ENCODE measurements around the gene ACOX3.
"Not testable (repeated sequence)": the region's sequence is repeated elsewhere in the genome, so short reads cannot be mapped to it uniquely, and the experiment has no call there.

The ACOX3 gene

GRCh38 chr4:8390577-8390976 lies 49.9 kb downstream of the ACOX3 start:
- TF ChIP-seq CTCF (IDR thresholded peaks at IDR 0.05; ENCODE audit: insufficient read depth, missing control alignments): no peak
- no peak for DNase-seq (ENCODE audit: insufficient read length, low spot score)
- no peak for FAIRE-seq

GRCh38 chr4:8388528-8388870 lies 52.0 kb downstream of the ACOX3 start:
- DNase-seq (ENCODE audit: insufficient read length, low spot score) (no peak), FAIRE-seq (no peak)
- TF ChIP-seq CTCF (IDR thresholded peaks at IDR 0.05; ENCODE audit: insufficient read depth, missing control alignments): no peak

GRCh38 chr4:8387615-8388527 lies 52.7 kb downstream of the ACOX3 start:
- TF ChIP-seq CTCF (IDR thresholded peaks at IDR 0.05; ENCODE audit: insufficient read depth, missing control alignments): no peak
- DNase-seq (ENCODE audit: insufficient read length, low spot score): no peak
- no peak for FAIRE-seq

- TF ChIP-seq CTCF (IDR thresholded peaks at IDR 0.05; ENCODE audit: insufficient read depth, missing control alignments): no peak
- no peak for FAIRE-seq
Measured at GRCh38 chr4:8387194-8387593, 53.3 kb downstream of the ACOX3 start.

GRCh38 chr4:8386731-8387130 lies 53.8 kb downstream of the ACOX3 start:
- no peak for FAIRE-seq
- no peak for DNase-seq (ENCODE audit: insufficient read length, low spot score)
- no peak for TF ChIP-seq CTCF (IDR thresholded peaks at IDR 0.05; ENCODE audit: insufficient read depth, missing control alignments)

More at GRCh38 chr4:8387194-8387593, 53.3 kb downstream of the ACOX3 start:
- DNase-seq (ENCODE audit: insufficient read length, low spot score): no peak

GRCh38 chr4:8386131-8386530 lies 54.4 kb downstream of the ACOX3 start:
- FAIRE-seq; DNase-seq (ENCODE audit: insufficient read length, low spot score): not testable (repeated sequence)

GRCh38 chr4:8385611-8386010 lies 54.9 kb downstream of the ACOX3 start:
- FAIRE-seq: no peak
- no peak for DNase-seq (ENCODE audit: insufficient read length, low spot score)
- no peak for TF ChIP-seq CTCF (IDR thresholded peaks at IDR 0.05; ENCODE audit: insufficient read depth, missing control alignments)

Data from D721Med (cell line).